22Rv1 (cell line): ENCODE measurements around the gene CHERP.

Experiments used
- H3K27ac ChIP-seq: fragments of 450-650 bp; 2 replicates; pipeline ENCODE4 v1.5.1; 2017
- CTCF ChIP-seq: fragments of 450-650 bp; IDR thresholded peaks from 2 replicates; pipeline ENCODE4 v1.5.1; 2017; ENCODE audit warnings: mild to moderate bottlenecking
- ZFX ChIP-seq: fragments of 450-650 bp; IDR thresholded peaks from 2 replicates; pipeline ENCODE4 v1.6.1; 2017; ENCODE audit warnings: antibody characterized with exemption, borderline replicate concordance

The CHERP gene

GRCh38 chr19:16544473-16545231 lies 2.4 kb upstream of the CHERP start:
- H3K27ac ChIP-seq = no peak overlapping the region

GRCh38 chr19:16543734-16544133 lies 1.5 kb upstream of the CHERP start:
- peak overlapping the region; percentile 70 for H3K27ac ChIP-seq

More at GRCh38 chr19:16544473-16545231, 2.4 kb upstream of the CHERP start:
- TF ChIP-seq ZFX (no peak), CTCF (no peak)

- H3K27ac ChIP-seq = peak overlapping the region; percentile 70
- TF ChIP-seq ZFX = no peak
- TF ChIP-seq CTCF = no peak
Measured at GRCh38 chr19:16542910-16543472, 754 bp upstream of the CHERP start.

GRCh38 chr19:16541526-16542044 lies 652 bp downstream of the CHERP start:
- peak overlapping the region; percentile 70 for H3K27ac ChIP-seq
- TF ChIP-seq CTCF (no peak), ZFX (no peak)

- peak overlapping the region; percentile 70; the same call in 1 of the 2 replicates for H3K27ac ChIP-seq
- TF ChIP-seq CTCF (no peak), ZFX (no peak)
Measured at GRCh38 chr19:16540948-16541347, 1.3 kb downstream of the CHERP start.

GRCh38 chr19:16537111-16537510 lies 5.1 kb downstream of the CHERP start:
- TF ChIP-seq ZFX (no peak), CTCF (no peak)

GRCh38 chr19:16536130-16536529 lies 6.1 kb downstream of the CHERP start:
- no peak for TF ChIP-seq ZFX
- no peak for TF ChIP-seq CTCF
- H3K27ac ChIP-seq = no peak overlapping the region

More at GRCh38 chr19:16537111-16537510, 5.1 kb downstream of the CHERP start:
- no peak overlapping the region for H3K27ac ChIP-seq
